Heart left ventricle (tissue), 16 donors: Measurements from ENCODE around the gene RAB26. TPM values are rescaled to one million over a fixed set of nuclear protein-coding genes. Genes with fewer than 3 reads are reported as not detected.

Experiments
- ATAC-seq, 4 donors: fragments of 200-7000 bp; cut with Tn5 transposase; one replicate each; pipeline ENCODE4 v1.9.1; 2020 to 2022; ENCODE audit warnings: moderate library complexity in 4 of 4, mild to moderate bottlenecking in 3 of 4, moderate number of reproducible peaks in 1 of 4
- DNase-seq, 5 donors: peaks; one replicate each; pipeline ENCODE4 v3.0.0-alpha.2; 2020
- H3K27ac ChIP-seq, 12 donors: fragments of 200-600 bp; sonication (generic) in 4 of 12; one replicate each; pipeline versions ENCODE4 v1.5.0 to v1.8.0; 2016 to 2022; ENCODE audit warnings: mild to moderate bottlenecking in 2 of 12
- H3K27me3 ChIP-seq, 9 donors: fragments of 200-600 bp; sonication (generic) in 2 of 9; one replicate each; pipeline versions ENCODE4 v1.5.1 to v1.8.0; 2016 to 2022; ENCODE audit warnings: mild to moderate bottlenecking in 3 of 9
- H3K36me3 ChIP-seq, 9 donors: fragments of 200-600 bp; sonication (generic) in 2 of 9; one replicate each; pipeline versions ENCODE4 v1.5.0 to v1.8.0; 2018 to 2022; ENCODE audit warnings: mild to moderate bottlenecking in 2 of 9
- H3K4me1 ChIP-seq, 12 donors: fragments of 200-600 bp; sonication (generic) in 4 of 12; one replicate each; pipeline versions ENCODE4 v1.5.0 to v1.8.0; 2016 to 2022; ENCODE audit warnings: mild to moderate bottlenecking in 3 of 12
- H3K4me3 ChIP-seq, 12 donors: fragments of 200-600 bp; sonication (generic) in 4 of 12; one replicate each; pipeline versions ENCODE4 v1.5.0 to v1.8.0; 2017 to 2022; ENCODE audit warnings: mild to moderate bottlenecking in 9 of 12, moderate library complexity in 4 of 12
- H3K9me3 ChIP-seq, 12 donors: fragments of 200-600 bp; sonication (generic) in 4 of 12; one replicate each; pipeline versions ENCODE4 v1.5.0 to v1.8.0; 2016 to 2022; ENCODE audit warnings: mild to moderate bottlenecking in 1 of 12
- CTCF ChIP-seq, 12 donors: fragments of 200-600 bp; sonication (generic) in 4 of 12; IDR thresholded peaks; one replicate each; pipeline versions ENCODE4 v1.5.0 to v1.8.0; 2018 to 2022; ENCODE audit warnings: antibody characterized with exemption in 12 of 12, mild to moderate bottlenecking in 5 of 12
- POLR2A ChIP-seq, 2 donors: fragments of 450-650 bp; IDR thresholded peaks; one replicate each; pipeline ENCODE4 v1.6.1; 2017; ENCODE audit warnings: antibody characterized with exemption in 2 of 2, mild to moderate bottlenecking in 2 of 2, moderate library complexity in 2 of 2
- WGBS, 4 donors: extraction: QIAGEN DNeasy Blood & Tissue Kit in 2 of 4; methylation state at CpG; one replicate each; pipeline versions ENCODE4 v1.1.5 to v1.1.7; 2013 to 2018; 5-methylcytosine and 5-hydroxymethylcytosine counted together
- intact Hi-C, 10 donors: fragments of 100-400 bp; cut with DNase I; formaldehyde crosslinking; loops; one replicate each; pipeline versions ENCODE4 v1.11.1 to v1.14.2; 2022
- polyA plus RNA-seq, 2 donors: library from polyadenylated mRNA; stranded (reverse); fragments of 200-250 nt; gene quantifications; one replicate each; pipeline ENCODE4 v1.2.3, GENCODE V29; 2013
- total RNA-seq, 9 donors: library from RNA; depleted of rRNA in 2 of 9; stranded (reverse); fragments of >200 nt in 2 of 9; fragmentation: NEBNext Ultra II Directional in 3 of 9; extraction: Animal tissue kit (Norgen Biotek cat#: 25700) in 3 of 9; gene quantifications; one replicate each; pipeline versions ENCODE4 v1.1.0 to v1.2.4, GENCODE V29; 2016 to 2023
- donor health status: ischemic (EF 13 %, LVEDD 7.1; RV severe dilation, severe dysfunction).
- donor health status: healthy with polysubstance abuse.
- donor health status: DM: no; HTN: yes; CAD: no.
- donor health status: DM: no; HTN: no; CAD: no.
- donor health status: ischemic (EF 25% LVEDD 6.9; RV normal size, moderate dysfunction).
- donor health status: ischemic (EF 25% LVEDD 5.7; RV mildly dilated, moderate dysfunction).
- donor health status: healthy.
- donor health status: DM: yes; HTN: yes; CAD: no.
- donor health status: ischemic (EF 35%, LVEDD 5.7; RV mildly dilated, moderate dysfunction).
- donor health status: nonischemic (EF 11% LVEDD 7.7; RV severe dilation, severe dysfunction).
- donor health status: DM: yes; HTN: yes; CAD: no.
- donor health status: PGD.
- donor health status: ischemic (EF 29% LVEDD 5.4; RV normal size, mild dysfunction).
- donor health status: nonischemic (EF 23%, LVEDD 6.1; RV moderate dilation, normal function).

Gene RAB26
- total and polyA plus RNA-seq, 11 donors = 0.28 to 5.0 (median 0.75) TPM

DNA sequence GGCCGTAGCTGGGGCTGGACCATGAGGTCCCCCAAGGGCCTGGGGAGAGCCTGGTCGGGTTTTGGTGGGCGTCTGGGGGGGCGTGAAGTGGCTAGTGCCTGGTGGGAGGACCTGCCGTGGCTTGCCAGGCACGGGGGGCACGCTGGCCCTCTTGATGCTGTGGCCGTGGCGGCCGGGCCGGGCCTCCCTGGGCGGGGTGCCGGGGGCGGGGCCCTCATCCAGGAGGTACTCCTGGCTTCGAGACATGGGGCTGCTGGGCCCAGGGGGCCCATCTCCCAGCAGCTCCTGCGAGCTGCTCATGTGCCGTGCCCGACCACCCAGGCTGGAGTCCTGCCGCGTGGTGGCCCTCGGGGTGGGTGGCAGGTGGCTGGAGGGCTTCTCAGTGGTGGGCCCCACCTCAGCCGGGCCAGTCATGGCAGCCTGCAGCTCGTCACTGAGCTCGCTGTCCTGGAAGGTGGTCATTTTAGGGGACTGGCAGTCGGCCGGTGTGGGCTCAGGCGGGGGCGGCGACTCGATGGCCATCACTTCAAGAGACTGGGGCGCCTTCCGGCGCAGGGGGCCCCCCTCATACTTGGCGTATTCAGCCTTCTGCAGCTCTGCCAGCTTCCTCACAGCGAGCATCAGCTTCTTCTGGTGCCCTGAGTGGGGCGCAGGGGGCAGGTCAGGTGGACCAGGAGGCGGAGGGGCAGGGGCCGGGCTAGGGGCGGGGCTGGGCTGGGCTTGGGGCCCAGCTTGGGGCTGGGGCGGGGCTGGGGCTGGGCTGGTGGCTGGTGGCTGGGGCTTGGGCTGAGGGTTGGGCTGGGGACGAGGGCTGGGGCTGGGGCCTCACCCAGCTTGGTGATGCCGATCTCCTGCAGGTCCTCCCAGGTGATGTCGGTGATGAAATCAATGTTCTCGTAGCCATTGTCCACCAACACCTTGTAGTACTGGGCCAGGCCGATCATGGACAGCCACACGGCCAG is 32.8 kb downstream of the RAB26 start:
- WGBS, 4 donors = 84 to 93% (median 88%) methylated on average over 20 to 46 of the region's 46 CpGs
- DNase-seq (no peak), ATAC-seq (no peak)
- Histone ChIP-seq H3K9me3 (no peaks in the 10 kb centered on the region), H3K27me3 (no peaks in the 10 kb centered on the region), H3K4me3 (no peak overlapping the region), H3K4me1 (no peaks in the 10 kb centered on the region), H3K27ac (no peak overlapping the region), H3K36me3 (peaks cover 0 to 20% (median 13%) of the 10 kb centered on the region in 9 donors)
- intact Hi-C loops = no loop called here
- no peak for TF ChIP-seq POLR2A (IDR thresholded peaks at IDR 0.05)
- TF ChIP-seq CTCF (IDR thresholded peaks at IDR 0.05) = no peak

DNA sequence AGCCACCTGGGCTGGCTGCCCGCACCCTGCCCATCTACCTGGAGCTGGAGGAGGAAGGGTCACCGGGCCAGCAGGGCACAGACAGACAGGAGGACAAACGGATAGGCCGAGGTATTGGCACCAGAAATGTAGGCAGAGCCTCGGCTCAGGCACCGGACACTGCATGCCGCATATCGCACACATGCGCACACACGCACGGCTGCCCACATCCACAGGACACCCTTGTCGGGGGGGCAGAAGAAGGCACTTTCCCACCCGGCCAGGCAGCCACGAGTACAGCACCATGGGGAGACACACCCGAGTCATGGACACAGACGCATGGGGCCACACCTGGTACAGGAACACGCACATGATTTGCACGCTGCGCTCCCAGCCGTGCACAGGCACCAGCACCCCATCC is 33.5 kb downstream of the RAB26 start:
- no peak for ATAC-seq
- no peak for DNase-seq
- H3K27ac ChIP-seq = no peak overlapping the region
- no peak overlapping the region for H3K4me3 ChIP-seq
- H3K36me3 ChIP-seq = peaks cover 0 to 13% (median 8%) of the 10 kb centered on the region in 9 donors
- H3K9me3 ChIP-seq = no peaks in the 10 kb centered on the region
- intact Hi-C loops = no loop called here
- no peaks in the 10 kb centered on the region for H3K4me1 ChIP-seq
- H3K27me3 ChIP-seq = no peaks in the 10 kb centered on the region
- 86 to 94% (median 92%) methylated on average over 6 to 20 of the region's 20 CpGs for WGBS, 4 donors
- no peak for TF ChIP-seq CTCF (IDR thresholded peaks at IDR 0.05)
- TF ChIP-seq POLR2A (IDR thresholded peaks at IDR 0.05) = no peak

DNA sequence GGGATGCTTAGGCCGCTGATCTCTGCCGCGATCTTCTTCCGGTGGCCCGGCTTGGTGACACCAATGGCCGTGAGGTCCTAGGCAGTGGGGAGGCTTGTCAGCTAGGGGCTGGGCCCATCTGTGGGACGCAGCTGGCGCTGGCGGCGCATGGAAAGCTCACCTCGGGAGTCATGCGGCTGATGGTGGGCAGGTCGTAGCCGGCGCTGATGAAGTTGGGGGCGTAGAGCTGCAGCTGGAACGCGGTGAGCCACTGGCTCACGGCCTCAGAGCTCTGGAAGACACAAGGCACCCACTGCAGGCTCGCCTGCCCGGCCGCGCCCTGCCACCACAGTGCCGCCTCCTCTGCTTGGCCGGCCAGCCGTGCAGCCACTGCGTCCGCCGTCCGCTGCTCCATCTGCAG is 35.2 kb downstream of the RAB26 start:
- H3K9me3 ChIP-seq = no peaks in the 10 kb centered on the region
- no peaks in the 10 kb centered on the region for H3K4me1 ChIP-seq
- TF ChIP-seq POLR2A (IDR thresholded peaks at IDR 0.05) (no peak), CTCF (IDR thresholded peaks at IDR 0.05) (no peak)
- no peaks in the 10 kb centered on the region for H3K27me3 ChIP-seq
- H3K36me3 ChIP-seq = no peaks in the 10 kb centered on the region
- intact Hi-C loops = no loop called here
- DNase-seq = no peak
- 91 to 93% (median 92%) methylated on average over 20 to 30 of the region's 30 CpGs for WGBS, 4 donors
- H3K27ac ChIP-seq = no peak overlapping the region
- no peak for ATAC-seq
- no peak overlapping the region for H3K4me3 ChIP-seq

GRCh38 chr16:2184346-2184745 is 35.9 kb downstream of the RAB26 start:
- Histone ChIP-seq H3K4me3 (no peak overlapping the region), H3K27ac (no peak overlapping the region), H3K9me3 (no peaks in the 10 kb centered on the region), H3K4me1 (no peaks in the 10 kb centered on the region), H3K27me3 (no peaks in the 10 kb centered on the region), H3K36me3 (no peaks in the 10 kb centered on the region)
- no peak for ATAC-seq
- no peak for TF ChIP-seq POLR2A (IDR thresholded peaks at IDR 0.05)
- no peak for TF ChIP-seq CTCF (IDR thresholded peaks at IDR 0.05)
- intact Hi-C loops = no loop called here
- no peak for DNase-seq
- 87 to 93% (median 90%) methylated on average over 19 of the region's 19 CpGs for WGBS, 4 donors
